ENCODE data around the gene LDB2.

LDB2 gene

DNA sequence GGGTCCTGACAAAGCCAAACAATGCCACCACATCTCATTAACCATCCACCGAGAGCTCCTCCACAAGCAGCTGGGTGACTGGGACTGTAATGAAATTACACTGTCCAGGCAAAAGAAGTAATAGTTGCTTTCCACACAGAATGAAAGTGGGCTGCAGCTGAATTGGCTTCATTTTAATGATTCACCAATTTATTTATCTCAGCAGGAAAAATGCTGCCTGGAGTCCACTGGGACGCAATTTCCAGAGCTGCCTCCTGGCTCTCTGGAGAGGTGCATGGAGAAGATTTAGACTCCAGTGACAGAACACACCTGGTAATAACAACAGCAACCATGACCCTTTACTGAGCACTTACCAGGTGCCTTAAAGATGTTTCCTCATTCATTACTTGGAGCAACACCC lies 226.7 kb downstream of the LDB2 start:
- TF ChIP-seq, protein P1, sequence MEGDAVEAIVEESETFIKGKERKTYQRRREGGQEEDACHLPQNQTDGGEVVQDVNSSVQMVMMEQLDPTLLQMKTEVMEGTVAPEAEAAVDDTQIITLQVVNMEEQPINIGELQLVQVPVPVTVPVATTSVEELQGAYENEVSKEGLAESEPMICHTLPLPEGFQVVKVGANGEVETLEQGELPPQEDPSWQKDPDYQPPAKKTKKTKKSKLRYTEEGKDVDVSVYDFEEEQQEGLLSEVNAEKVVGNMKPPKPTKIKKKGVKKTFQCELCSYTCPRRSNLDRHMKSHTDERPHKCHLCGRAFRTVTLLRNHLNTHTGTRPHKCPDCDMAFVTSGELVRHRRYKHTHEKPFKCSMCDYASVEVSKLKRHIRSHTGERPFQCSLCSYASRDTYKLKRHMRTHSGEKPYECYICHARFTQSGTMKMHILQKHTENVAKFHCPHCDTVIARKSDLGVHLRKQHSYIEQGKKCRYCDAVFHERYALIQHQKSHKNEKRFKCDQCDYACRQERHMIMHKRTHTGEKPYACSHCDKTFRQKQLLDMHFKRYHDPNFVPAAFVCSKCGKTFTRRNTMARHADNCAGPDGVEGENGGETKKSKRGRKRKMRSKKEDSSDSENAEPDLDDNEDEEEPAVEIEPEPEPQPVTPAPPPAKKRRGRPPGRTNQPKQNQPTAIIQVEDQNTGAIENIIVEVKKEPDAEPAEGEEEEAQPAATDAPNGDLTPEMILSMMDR (IDR thresholded peaks at IDR 0.05; ENCODE audit: extremely low read depth, insufficient read depth, missing control alignments), result no peak
- in situ Hi-C loops (cut with MboI; ENCODE audit: low pct_unique_long_range_greater_than_20kb, low sequenced_read_pairs, unreplicated experiment), result no loop called here
- no peak for DNase-seq (ENCODE audit: low spot score)

DNA sequence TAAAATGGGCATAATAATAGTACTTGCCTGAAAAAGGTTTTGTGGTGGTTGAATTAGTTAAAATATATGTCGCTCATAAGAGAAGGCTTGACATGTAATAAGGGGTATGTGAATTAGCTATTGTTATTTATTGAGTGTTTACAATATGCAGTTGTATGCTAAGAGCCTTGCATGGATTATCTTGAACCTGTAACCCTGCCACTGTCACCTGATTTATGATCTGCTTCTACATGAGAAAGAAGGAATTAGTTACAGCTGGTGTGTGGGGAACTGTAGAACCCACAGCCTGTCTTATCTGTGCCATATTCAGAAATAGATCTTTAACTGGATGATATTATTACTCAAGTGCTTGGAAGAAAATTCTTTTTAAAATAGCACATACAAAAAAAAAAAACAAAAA lies 227.7 kb downstream of the LDB2 start:
- in situ Hi-C loops (cut with MboI; ENCODE audit: low pct_unique_long_range_greater_than_20kb, low sequenced_read_pairs, unreplicated experiment), result no loop called here
- DNase-seq (ENCODE audit: low spot score), result no peak
- TF ChIP-seq, protein P1 (IDR thresholded peaks at IDR 0.05; ENCODE audit: extremely low read depth, insufficient read depth, missing control alignments), result no peak

DNA sequence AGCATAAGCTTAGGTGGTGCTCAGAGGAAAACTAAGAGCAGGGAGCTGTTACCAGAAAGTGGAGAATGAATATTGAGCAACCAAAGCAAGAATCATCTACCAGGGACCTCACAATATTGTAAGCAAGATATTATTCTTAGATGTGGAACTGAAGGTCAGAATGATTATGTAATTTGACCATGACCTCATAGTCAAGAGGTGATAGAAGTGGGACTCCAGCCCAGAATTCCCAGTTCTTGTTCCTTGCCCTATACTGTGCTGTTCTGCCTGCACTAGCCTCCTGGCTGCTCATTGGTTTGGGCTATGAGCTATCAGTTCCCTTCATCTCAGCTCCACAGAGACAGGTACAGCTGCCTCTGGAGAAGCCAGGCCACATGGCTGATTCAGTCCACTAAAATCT lies 229.4 kb downstream of the LDB2 start:
- in situ Hi-C loops (cut with MboI; ENCODE audit: low pct_unique_long_range_greater_than_20kb, low sequenced_read_pairs, unreplicated experiment), result no loop called here
- no peak for DNase-seq (ENCODE audit: low spot score)
- TF ChIP-seq, protein P1 (IDR thresholded peaks at IDR 0.05; ENCODE audit: extremely low read depth, insufficient read depth, missing control alignments), result no peak

DNA sequence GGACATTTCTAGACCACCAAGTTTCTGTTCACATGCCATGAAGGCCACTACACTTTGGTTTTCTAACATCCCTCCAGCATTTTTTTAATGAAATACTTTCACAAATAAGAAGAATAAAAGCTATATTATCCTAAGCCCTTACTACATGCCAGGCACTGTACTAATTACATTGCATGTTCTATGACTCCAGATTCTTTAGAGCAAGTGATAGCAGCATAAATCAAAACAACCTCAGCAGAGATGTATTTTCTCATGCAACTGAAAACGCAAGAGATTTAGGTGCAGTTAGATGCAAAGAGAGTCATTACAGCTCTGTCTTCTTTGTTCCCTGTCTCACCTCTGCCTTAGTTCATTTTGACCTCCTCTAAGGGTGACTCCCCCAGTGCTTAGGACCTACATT lies 230.0 kb downstream of the LDB2 start:
- TF ChIP-seq, protein P1 (IDR thresholded peaks at IDR 0.05; ENCODE audit: extremely low read depth, insufficient read depth, missing control alignments), result no peak

DNA sequence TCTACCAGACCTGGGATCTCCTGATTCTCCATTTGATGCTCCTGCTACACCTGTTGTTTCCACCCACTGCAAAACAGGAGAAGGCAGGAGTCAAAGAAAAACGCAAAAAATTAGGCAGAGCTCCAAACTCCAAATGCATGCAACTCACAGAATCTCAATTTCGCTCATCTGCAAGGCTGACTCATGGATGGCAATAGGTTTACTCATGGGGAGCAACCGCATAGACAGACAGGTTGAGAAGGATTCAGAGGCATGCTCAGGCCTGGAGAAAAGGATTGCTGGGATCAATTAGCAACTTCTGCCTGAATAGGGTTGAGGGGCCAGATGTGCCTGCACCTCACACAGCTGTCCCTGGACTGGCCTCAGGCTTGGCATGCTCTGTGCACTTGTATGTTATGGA lies 231.0 kb downstream of the LDB2 start:
- in situ Hi-C loops (cut with MboI; ENCODE audit: low pct_unique_long_range_greater_than_20kb, low sequenced_read_pairs, unreplicated experiment), result no loop called here
- TF ChIP-seq, protein P1 (IDR thresholded peaks at IDR 0.05; ENCODE audit: extremely low read depth, insufficient read depth, missing control alignments), result no peak

More for the DNA sequence above, 230.0 kb downstream of the LDB2 start:
- in situ Hi-C loops (cut with MboI; ENCODE audit: low pct_unique_long_range_greater_than_20kb, low sequenced_read_pairs, unreplicated experiment), result no loop called here
- DNase-seq (ENCODE audit: low spot score), result no peak

DNA sequence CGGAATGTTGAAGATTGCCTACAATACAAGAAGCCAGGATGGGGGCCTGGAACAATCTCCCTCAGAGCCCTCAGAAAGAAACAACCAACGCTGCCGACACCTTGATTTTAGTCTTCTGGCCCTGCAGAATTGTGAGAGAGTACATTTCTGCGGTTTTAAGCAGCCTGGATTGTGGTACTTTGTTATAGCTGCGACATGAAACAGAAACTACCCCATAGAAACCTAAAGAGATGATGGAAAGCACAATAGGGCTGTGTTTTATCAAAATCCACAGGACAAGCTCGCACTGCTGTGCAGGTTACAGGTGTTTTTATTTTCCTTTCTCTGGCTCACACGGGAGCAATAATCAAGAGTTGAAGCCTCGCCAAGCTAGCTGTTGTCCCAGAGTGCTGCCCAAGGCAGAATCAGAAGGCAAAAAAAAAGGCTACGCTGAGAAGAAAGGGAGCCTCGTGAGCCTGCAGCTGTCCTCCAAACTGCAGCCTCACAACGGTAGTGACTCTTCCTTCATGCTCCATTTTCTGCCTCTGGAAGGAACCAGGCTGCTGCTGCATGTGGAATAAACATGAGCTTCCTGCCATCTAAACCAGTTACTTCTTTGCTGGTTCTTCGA lies 232.4 kb downstream of the LDB2 start:
- TF ChIP-seq, protein P1 (IDR thresholded peaks at IDR 0.05; ENCODE audit: extremely low read depth, insufficient read depth, missing control alignments), result no peak
- no peak for DNase-seq (ENCODE audit: low spot score)
- in situ Hi-C loops (cut with MboI; ENCODE audit: low pct_unique_long_range_greater_than_20kb, low sequenced_read_pairs, unreplicated experiment), result no loop called here

More for the DNA sequence above, 231.0 kb downstream of the LDB2 start:
- no peak for DNase-seq (ENCODE audit: low spot score)

Data from GM13977 (cell line).